GM21390 (cell line): ENCODE measurements around the gene CRIP3.
"Not testable (repeated sequence)": the region's sequence is repeated elsewhere in the genome, so short reads cannot be mapped to it uniquely, and the experiment has no call there.

Source experiments
- ATAC-seq: cut with Tn5 transposase; IDR thresholded peaks from one replicate; pipeline ENCODE4 v1.9.1; 2021; ENCODE audit not compliant: unreplicated experiment

CRIP3 gene

DNA sequence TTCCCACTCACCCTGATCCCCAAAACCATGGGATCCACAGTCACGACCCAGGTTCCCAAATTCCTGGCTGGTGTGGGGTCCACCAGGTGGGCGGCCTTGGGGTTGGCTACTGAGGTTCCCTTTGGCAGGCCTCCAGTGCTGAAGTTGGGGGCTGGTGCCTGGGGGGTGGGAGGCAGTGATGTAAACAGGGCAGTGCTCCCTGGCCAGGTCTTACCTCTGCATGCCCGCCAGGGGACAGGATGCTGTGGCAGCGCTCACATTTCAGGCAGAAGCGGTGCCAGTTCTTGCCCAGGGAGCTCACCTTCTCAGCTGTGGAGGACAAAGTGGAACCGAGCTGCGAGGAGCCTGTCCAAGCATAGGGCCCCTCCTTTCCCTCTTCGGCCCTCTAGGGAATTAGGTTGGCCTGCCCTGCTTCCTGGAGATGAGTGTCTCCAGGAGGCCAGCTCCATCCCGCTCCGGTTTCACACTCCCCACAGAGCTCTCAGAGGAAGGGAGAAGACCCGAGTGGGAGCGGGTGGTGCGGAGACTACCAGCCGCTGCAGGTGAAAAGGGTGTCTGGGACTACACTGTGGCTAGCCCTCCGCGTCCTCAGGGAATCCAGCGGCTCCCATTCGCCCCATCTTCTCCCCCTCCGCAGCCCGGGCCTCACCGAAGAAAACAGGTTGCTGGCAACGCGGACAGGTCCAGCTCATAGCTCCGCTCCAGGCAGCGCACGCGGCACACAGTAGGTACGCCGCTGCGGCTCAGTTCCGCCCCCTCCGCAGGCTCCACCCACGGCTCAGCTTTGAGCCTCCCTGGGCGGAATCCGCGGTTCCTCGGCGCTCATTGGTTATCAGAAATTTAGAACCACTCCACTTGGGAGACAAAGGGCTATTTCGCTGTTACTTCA, at the start of gene CRIP3:
TSS of gene CRIP3 (minus strand) at position 726 of the 889 bp plus-strand sequence. CDS start at position 692, 34 bp downstream.
- no peak for ATAC-seq

DNA sequence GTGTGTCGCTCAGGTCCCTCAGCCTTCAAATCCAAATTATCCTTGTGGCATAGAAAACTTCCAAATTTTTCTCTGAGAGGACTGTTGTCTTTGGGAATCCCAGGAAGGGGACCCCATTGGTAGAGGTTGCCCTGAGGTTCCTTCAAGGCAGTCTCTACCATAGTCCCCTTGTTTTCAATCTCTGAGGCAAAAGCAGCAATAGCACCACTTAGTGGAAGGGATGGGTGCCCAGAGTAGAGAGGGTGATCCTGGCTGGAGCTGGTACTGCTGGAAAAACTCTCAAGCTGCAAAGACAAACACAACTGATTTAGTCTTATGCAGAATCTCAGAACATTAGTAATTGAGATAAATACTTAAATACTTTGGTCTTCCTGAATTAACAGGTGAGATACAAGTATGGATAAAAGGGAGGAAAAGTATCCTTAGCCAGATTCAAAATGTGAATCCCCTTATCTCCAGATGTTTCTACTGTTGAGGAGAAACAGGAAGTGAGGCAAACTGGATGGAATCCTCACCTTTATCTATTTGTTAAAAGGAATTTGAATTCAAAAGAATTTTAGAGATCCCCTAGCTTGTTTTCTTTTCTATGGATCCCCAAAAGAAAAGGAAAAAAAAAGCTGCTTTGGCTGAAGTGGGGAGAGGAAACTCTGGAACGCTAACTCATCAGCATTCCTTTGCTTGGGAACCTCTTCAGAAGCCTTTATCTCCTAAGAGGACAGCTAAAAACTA, 47.4 kb upstream of the CRIP3 start:
- no peak for ATAC-seq

DNA sequence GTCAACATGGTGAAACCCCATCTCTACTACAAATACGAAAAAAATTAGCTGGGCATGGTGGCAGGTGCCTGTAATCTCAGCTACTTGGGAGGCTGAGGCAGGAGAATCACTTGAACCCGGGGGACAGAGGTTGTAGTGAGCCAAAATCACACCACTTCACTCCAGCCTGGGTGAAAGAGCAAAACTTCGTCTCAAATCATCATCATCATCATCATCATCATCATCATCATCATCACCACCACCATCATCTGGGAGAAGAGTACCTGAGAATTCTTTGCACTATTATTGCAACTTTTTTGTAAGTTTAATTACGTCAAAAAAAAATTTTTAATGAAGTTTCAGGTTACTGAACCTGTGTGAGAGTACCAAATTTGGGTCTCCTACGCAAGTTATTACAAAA, 43.3 kb upstream of the CRIP3 start:
- ATAC-seq, result not testable (repeated sequence)

GRCh38 chr6:43347444-43347843, 38.8 kb upstream of the CRIP3 start:
- ATAC-seq, result no peak

DNA sequence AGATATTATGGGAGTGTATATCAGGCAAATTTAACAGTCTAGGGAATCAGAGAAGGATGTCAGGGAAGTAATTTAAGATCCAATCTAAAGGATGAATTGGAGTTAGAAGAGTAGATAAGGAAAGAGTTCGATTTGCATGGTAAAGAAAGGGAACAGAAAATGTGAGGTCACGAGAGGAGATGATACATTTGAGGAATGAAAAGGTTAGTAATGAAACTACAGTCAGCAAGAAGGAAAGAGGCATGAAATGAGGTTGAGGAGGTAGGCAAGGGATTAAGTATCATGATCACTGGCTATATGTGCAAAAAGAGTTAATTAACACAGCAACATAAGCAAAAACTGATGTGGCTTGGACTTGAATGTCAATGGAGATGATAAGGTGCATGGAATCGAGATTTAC, 38.4 kb upstream of the CRIP3 start:
- no peak for ATAC-seq

GRCh38 chr6:43346243-43346642, 37.6 kb upstream of the CRIP3 start:
- not testable (repeated sequence) for ATAC-seq

DNA sequence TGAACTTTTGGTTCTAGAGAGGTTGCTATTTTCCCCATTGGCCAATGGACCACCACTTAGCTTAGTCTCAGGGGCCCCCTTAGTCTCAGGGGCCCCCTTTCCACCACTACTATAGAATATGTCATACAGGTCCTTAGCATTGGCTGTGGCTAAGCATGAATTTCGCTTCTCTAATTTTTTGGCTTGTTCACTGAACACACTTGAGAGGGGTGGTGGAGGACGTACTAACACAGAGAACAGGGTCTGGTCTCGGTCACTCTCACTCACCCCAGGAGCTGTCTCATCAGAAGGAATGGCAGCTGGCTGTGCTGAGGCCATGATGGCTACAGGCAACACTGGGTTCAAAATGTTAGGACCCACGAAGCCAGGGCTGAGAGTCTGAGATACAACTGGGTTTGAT, 30.5 kb upstream of the CRIP3 start:
- peak; percentile 76 for ATAC-seq

DNA sequence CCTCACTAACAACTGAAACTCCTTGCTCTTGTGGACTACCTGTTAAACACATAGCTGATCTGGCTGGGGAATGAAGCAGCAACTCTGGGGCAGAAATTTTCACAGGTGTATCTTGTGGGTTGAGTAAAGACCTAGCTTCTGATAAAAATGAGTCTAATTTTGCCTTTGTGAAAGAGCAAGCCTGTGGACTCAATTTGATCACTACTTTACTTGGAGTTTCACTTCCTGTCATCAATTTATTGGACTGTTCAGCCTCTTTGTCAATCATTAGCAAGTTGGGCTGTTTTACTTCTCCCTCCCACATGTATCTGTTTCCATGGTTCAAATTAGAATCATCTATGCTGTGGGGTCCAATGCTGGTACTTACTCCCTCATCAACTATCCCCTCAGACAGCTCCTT, 29.6 kb upstream of the CRIP3 start:
- ATAC-seq, result peak; percentile 50

- ATAC-seq, result no peak
Measured at GRCh38 chr6:43336382-43336781, 27.8 kb upstream of the CRIP3 start.

DNA sequence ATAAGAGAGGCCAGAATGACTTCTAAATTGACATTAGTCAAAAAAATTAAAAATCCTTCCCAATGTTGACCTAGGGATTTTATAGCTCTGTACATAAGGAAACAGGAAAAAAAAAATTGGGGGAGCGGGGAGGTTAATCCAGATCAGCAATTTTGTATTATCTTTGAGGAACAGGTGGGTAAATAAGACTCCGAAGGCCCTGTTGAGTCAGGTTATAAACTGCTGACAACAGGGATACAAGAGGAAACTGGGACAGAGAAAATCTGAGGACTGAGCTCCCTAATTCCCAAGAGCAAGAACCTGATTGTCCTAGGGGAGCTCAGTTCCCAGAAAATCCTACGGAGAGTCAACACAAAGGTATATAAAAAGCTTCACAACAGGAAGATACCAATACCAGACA, 26.8 kb upstream of the CRIP3 start:
- ATAC-seq, result no peak

DNA sequence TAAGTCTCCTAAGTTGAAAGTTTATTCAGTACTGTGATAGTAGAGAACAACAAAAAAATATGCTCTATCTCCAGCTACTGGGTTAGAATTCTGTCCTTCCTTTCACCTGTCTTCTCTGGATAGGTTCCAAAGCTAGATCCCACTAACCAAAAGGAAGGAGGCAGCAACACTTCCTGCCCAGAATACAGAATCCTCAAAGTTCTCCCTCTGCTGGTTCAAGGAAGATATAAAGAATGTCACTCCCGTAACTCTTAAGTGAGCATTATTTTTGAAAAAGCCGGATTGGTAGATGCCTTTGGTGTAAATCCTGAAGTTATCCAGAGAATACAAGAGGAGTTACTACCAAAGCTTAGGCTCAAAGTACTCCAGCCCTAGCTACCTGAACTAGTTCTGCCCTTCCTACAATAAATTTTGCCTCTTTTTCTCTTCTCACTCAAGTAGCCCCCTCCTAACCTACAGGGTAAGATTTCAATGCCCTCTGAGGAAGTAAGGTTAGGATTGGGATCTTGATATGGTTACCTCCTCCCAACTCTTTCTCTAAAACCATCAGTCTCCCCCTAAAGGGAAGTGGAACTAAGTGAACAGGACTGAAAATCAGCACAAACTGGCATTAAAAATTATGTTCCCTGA, 26.0 kb upstream of the CRIP3 start:
- ATAC-seq, result no peak

DNA sequence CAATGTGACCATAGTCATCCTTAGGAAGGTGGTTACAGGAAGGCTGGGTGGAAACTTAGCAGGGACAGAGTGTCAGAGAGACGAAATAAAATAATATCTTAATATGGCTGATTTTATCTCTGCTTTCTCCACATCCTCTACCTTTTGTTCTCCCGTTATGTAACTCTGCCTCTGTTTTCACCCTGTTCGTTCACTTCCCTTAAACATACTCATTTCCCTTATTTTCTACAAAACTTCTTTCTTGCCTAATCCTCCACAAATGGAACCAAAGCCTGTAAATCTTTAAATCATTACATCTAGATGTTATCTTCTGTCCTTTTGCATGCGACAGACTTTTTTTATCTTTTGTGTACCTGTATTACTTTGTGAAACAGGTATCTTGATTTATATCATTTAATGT, 23.3 kb upstream of the CRIP3 start:
- no peak for ATAC-seq

DNA sequence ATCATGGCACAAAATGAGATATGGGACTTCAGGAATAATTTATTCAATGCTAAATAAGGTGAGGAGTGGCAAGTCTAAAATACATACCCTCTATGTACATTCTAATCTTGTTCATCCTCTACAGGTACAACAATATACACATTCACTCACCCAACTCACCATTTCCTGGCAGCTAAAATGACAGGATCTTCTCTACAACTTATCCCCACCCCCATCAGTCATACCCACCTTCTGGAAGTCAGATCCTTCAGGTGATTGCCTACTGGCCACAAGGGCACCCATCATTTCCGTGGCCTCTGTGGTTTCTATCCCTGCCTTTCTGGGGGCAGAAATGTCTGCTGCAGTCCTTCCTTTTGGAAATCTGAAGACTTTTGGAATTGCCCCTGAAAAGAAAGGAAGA, 22.8 kb upstream of the CRIP3 start:
- no peak for ATAC-seq

DNA sequence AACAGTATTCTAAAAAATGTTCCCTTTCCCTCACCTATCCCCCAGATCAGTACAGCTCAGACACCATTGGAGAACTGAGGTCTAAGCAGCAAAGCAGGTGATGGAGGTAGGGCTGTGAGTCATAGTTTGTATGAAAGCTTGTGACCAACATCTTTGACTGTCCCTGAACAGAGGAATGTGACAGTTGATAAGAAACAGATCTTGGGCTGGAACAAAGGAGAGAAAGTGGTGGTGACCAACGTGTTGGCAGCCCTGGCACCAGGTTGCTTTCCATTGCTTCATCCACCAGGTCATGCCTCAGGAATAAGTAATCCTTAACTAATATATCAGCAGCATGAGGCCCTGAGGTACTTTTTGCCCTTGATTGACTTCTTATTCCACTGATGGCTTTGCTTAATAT, 19.9 kb upstream of the CRIP3 start:
- ATAC-seq, result no peak

GRCh38 chr6:43325876-43326275, 17.2 kb upstream of the CRIP3 start:
- no peak for ATAC-seq

DNA sequence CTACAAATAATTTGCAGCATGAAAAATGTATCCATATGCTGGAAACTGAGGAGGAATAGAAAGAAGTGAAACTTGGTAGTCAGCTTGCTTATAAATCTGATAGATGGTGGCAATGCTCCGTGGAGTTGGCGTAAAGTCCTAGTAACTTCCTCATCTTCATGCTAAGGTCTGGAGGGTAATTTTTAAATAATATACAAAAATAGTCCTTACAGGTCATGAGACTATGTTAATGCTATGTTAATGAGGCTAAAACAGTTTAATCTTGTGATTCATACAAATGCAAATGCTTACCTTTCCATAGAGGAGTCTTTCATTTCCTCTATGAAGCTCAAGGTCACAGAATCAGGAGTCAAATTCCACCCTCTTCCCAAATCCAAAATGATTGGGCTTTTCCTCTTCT, 9.4 kb upstream of the CRIP3 start:
- ATAC-seq, result no peak

DNA sequence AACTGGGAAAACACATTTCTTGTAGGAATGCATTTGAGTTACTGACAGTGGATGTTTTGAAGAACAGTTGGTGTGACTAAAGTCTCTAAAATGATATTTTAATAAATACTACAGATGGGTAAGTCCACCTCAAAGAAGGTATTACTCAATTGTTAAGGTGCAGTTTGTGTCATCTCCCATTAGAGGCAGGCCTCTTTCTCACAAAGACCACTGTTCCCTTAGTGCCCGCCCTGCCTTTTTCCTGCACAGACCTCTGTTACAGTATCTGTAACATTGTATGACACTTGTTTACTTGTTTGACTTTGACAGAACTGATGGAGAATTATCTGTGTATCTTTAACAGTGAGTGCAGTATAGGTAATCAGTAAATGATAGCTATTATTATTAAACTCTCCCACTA, 5.2 kb upstream of the CRIP3 start:
- ATAC-seq, result no peak

DNA sequence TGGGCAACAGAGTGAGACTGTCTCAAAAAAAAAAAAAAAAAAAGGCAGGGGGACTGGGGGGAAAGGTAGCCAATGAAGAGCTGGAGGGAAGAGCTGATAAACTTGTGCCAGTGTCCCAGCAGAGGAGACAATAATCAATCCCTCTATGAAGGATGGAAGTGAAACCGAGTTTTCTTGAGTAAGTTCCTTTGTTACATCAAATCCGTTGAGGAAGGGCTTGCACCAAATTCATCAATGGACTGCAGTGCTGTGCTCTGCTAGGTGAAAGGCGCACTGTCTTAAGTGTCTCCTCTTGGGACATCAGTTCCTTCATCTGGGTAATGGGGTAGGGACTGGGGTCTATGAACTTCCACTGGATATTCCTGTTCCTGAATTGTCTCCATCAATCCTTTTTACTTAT, 3.0 kb upstream of the CRIP3 start:
- ATAC-seq, result no peak

GRCh38 chr6:43310624-43311023, 2.0 kb upstream of the CRIP3 start:
- ATAC-seq, result no peak

- no peak for ATAC-seq
Measured at GRCh38 chr6:43310134-43310533, 1.5 kb upstream of the CRIP3 start.

DNA sequence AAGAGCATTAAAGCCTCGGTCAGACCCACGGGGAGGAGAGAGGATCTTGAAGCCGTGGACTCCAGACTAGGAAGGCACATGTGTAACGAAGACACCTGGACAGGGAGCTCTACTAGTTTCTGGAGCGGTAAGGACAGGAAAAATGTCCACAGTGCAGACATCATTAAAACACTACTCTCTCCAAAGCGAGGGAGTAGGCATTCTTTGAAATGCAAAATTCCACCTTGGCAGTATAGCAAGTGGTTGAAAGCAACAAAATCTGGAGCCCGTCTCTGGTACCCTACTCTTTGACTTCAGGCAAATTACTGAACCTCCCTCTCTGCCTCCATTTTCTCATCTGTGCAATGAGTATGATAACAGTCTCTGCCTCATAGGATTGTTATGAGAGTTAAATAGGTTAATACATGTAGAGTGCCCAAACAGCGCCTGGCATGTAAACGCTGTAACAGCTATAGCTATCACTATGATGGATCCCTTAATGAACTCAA, 408 bp upstream of the CRIP3 start:
- no peak for ATAC-seq
